ENCODE data around the gene ANKRD23. TPM values are rescaled to one million over a fixed set of nuclear protein-coding genes. Genes with fewer than 3 reads are reported as not detected.

ANKRD23 gene
- polyA plus RNA-seq, 1 donor, result 13.8 TPM

GRCh38 chr2:96792772-96793749, 50.8 kb downstream of the ANKRD23 start:
- no peak for DNase-seq

GRCh38 chr2:96789245-96789617, 54.6 kb downstream of the ANKRD23 start:
- DNase-seq, result no peak

DNA sequence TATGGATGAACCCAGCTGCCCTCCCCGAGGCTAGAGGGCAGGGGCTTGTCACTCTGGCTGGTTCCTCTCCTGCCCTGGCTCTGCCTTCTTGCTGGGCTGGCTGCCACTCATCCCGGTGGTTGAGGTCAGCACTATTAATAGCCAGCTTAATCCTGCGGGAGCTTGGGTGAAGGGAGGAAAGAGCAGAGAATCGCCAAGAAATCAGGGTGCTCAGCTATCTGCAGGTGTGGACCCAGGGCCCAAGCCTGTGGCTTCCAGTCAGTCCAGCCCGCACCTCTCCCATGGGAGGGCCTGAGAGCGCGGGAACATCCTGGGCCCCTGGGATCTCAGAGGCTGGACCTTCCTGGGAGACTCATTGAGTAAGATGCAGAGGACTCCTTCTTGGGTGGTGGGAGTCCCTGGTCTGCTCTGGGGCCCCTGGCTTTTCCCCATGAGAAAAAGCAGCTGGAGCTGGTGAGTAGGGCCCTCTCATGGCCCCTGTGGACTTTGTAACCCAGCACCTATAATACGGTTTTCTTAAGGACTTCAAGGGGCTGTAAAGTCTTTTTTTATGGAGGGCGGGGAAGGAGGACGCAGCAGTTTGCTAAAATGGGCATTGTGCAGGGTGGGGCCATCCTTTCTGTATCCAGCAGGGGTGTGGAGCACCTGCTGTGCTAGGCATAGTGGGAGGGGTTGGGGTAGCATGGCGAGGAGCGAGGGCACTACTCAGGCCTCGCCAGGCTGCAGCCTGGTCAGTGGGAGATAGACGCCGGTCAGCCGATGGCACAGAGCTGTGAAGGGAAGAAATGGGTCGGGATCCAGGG, 55.2 kb downstream of the ANKRD23 start:
- DNase-seq, result no peak

Other genes with a start within 250 kb of the ANKRD23 start
- gene KANSL3, start 205.7 kb downstream of the ANKRD23 start, polyA plus RNA-seq (ENCODE audit: insufficient read length), result 36.3 TPM
- gene FER1L5, start 201.3 kb downstream of the ANKRD23 start, polyA plus RNA-seq (ENCODE audit: insufficient read length), result 3.9 TPM
- gene LMAN2L, start 104.0 kb downstream of the ANKRD23 start, polyA plus RNA-seq (ENCODE audit: insufficient read length), result 28.5 TPM
- 38.2 TPM for gene CNNM4, start 83.1 kb downstream of the ANKRD23 start, polyA plus RNA-seq (ENCODE audit: insufficient read length)
- gene CNNM3, start 27.8 kb downstream of the ANKRD23 start, polyA plus RNA-seq (ENCODE audit: insufficient read length), result 24.5 TPM
- gene ANKRD39, start 14.0 kb upstream of the ANKRD23 start, polyA plus RNA-seq (ENCODE audit: insufficient read length), result 7.7 TPM
- gene SEMA4C, start 26.1 kb upstream of the ANKRD23 start, polyA plus RNA-seq (ENCODE audit: insufficient read length), result 38.8 TPM
- gene FAM178B, start 142.6 kb upstream of the ANKRD23 start, polyA plus RNA-seq (ENCODE audit: insufficient read length), result 2.6 TPM

Measured in hindlimb muscle (tissue), 1 donor.